GM18858 (cell line): ENCODE results near the gene RCL1.
"Not testable (repeated sequence)": the region's sequence is repeated elsewhere in the genome, so short reads cannot be mapped to it uniquely, and the experiment has no call there.

Experiments used
- ATAC-seq: cut with Tn5 transposase; IDR thresholded peaks from one replicate; pipeline ENCODE4 v1.9.1; 2021; ENCODE audit not compliant: unreplicated experiment

The RCL1 gene

GRCh38 chr9:4866239-4866969 lies 73.7 kb downstream of the RCL1 start:
- no peak for ATAC-seq

DNA sequence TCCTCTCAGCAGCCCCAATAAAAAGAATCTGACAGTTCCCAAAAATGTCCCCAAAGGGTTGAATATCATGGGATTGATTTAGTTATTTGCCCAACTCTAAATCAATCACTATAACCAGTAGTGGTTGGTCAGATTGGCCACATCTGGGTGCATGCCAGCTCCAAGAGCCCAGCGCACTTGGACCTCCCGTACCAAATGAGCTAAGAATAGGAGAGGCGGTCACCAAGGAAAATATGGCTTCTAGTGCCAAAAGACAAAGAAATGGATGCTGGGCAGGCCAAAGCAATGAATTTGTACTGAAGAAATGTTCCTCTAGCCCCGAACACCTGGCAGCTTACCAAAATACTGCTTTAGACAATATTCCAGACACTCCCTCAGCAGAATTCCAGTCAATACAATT lies 80.3 kb downstream of the RCL1 start:
- ATAC-seq = no peak

DNA sequence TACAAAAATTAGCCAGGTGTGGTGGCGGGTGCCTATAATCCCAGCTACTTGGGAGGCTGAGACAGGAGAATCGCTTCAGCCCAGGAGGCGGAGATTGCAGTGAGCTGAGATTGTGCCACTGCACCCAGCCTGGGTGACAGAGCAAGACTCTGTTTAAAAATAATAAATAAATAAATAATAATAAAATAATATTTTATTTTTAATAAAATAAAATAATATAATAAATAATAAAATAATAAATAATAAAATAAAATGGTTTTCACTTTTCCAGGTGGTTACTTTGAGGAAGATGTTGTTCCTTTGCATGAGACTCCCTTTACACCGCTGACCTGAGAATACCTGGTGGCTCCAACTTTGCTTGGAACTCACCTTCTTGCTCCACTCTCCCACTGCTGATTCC lies 82.8 kb downstream of the RCL1 start:
- ATAC-seq = no peak

DNA sequence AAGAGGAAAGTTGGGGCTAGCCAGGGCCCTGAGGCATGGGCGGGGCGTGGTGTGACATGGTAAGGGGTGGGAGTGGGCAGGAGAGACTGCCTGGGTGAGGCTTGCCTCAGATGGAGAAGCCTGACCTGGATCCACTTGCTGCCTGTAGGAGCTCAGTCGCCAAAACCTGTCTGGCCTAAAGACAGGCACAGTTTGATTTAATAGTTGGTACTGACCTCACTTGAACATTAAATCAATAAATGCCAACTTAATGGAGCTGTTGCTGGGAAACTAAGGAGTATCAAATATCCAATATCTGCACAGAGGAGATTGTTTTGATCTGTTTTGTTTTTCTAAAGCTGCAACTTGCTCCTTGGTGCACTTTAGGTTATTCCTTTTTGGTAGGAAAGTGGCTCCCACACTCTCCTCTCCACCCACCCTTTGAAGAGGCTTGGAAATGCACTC lies 86.4 kb downstream of the RCL1 start:
- no peak for ATAC-seq

- no peak for ATAC-seq
Observed at GRCh38 chr9:4883326-4883873, 90.7 kb downstream of the RCL1 start.

DNA sequence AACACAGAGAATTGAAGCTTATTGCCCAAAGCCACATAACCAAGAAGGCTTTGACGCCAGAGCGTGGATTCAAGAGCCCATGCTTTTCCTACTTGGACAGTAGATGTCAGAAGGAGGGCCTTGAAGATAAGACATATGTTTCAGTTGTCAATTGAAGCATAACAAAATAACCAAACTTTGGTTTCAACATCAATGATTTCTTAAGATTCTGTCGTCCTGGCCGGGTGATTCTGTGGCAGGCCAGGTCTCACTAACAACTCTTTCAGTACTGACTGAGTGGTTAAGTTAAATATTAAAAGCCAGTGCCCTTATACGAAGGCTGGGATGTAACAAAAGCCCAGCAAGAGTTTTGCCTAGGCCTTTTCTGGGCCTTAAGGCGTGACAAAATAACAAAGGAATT lies 94.0 kb downstream of the RCL1 start:
- ATAC-seq = peak; percentile 91

GRCh38 chr9:4887556-4887955 lies 94.8 kb downstream of the RCL1 start:
- ATAC-seq = no peak

DNA sequence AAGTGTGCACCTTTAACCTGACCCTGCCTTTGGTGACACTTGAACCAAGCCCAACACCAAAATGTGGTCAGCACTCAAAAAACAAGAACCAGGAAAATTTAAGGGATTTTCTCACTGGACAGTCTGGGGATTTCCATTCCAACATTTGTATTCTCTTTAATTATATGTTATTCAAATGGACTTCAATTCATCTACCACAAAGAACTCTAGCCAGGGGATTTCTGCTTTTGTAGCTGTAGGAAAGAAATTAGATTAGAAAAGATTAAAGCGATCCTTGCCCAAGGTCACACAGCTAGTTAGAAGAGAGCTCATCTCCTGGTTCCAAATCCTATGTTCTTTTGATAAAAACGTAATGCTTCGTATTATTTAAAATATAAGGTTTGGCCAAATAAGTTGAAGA lies 97.5 kb downstream of the RCL1 start:
- no peak for ATAC-seq

GRCh38 chr9:4890929-4891328 lies 98.2 kb downstream of the RCL1 start:
- ATAC-seq = no peak

DNA sequence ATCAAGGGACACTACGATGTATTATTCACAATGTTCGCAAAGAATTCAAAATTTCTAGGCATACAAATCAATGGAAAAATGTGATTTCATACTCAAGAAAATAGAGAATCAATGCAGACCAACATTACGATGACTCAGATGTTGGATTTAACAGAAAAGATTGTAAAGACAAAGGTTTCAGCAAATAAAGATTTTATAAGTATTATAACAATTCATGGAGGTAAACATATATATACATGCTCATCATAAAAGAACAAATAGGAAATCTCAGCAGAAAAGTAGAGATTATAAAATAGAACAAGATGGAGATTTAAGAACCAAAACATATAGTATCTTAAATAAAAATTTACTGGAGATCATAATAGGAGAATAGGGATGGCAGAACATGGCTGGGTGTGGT lies 98.9 kb downstream of the RCL1 start:
- no peak for ATAC-seq

- no peak for ATAC-seq
Observed at GRCh38 chr9:4892501-4893194, 99.9 kb downstream of the RCL1 start.

DNA sequence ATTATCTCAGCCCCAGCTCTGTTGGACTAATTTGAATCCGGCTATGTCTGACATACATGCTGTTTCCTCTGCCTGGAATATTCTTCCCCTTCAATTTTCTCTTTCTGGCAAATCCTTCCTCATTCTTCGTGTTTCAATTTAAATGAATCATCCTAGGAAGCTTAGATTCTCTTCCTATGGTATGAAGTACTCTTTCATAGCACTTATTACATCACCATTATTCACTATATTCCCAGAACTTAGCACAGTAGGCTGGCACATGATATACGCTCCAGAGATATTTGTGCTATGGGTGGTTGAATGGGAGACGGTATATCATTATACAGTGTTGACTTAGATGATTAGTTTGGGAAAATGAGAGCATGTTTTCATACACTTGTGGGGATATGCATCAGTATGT lies 101.3 kb downstream of the RCL1 start:
- ATAC-seq = no peak

- not testable (repeated sequence) for ATAC-seq
Observed at GRCh38 chr9:4899853-4900252, 107.1 kb downstream of the RCL1 start.

DNA sequence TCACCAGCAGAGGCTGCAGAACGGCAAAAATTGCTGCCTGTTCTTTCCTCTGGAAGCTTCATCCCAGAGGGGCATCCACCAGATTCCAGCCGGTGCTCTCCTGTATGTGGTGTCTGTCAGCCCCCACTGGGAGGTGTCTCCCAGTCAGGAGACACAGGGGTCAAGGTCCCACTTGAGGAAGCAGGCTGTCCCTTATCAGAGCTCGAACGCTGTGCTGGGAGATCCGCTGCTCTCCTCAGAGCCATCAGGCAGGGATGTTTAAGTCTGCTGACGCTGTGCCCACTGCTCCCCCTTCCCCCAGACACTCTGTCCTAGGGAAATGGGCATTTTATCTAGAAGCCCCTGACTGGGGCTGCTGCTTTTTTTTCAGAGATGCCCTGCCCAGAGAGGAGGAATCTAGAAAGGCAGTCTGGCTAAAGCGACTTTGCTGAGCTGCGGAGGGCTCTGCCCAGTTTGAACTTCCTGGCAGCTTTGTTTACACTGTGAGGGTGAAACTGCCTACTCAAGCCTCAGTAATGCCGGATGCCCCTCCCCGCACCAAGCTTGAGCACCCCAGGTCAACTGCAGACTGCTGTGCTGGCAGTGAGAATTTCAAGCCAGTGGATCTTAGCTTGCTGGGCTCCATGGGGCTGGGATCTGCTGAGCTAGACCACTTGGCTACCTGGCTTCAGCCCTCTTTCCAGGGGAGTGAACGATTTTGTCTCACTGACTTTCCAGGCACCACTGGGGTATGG lies 108.8 kb downstream of the RCL1 start:
- ATAC-seq = not testable (repeated sequence)

- ATAC-seq = no peak
Observed at GRCh38 chr9:4902135-4902475, 109.4 kb downstream of the RCL1 start.

- ATAC-seq = no peak
Observed at GRCh38 chr9:4904322-4905134, 111.8 kb downstream of the RCL1 start.

- no peak for ATAC-seq
Observed at GRCh38 chr9:4905135-4905490, 112.4 kb downstream of the RCL1 start.
